GM23338 (cell line): ENCODE results near the gene DNAJB8.

ENCODE experiments used
- CTCF ChIP-seq, 2 experiments: fragments of 200-600 bp in 1 of 2; sonication (generic) in 1 of 2; conservative IDR thresholded peaks; 2 replicates each; pipeline versions ENCODE4 v1.5.1 to v1.6.1; 2016 to 2017; ENCODE audit warnings: antibody characterized with exemption in 2 of 2, low read depth in 2 of 2, mild to moderate bottlenecking in 2 of 2, moderate library complexity in 1 of 2
- STAT1 ChIP-seq: IDR thresholded peaks from one replicate; pipeline ENCODE4 v1.6.1; 2016; ENCODE audit warnings: antibody characterized with exemption; ENCODE audit not compliant: unreplicated experiment

DNA sequence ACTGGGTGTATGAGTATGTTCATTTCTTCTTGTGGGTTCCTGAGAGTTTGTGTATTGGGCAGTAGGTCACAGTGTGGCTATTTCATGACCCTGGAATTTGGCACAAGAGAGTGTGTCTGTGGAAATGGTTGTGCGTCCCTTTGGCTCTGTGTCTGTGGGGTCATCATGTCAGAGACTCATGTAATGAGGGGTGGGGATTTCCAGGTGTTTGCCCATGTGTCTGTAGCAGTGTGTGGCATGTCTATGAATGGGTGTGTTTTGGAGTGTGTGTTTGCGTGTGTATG, 27.6 kb upstream of the DNAJB8 start:
- no peak for TF ChIP-seq CTCF (conservative IDR thresholded peaks at IDR 0.05; ENCODE audit: low read depth in 2 of 2)
- TF ChIP-seq STAT1 = no peak
